IPS-18c (cell line): ENCODE data around the gene WNT9A.

Experiments
- H3K4me3 ChIP-seq: 2 replicates; pipeline ENCODE4 v1.7.0; 2013; ENCODE audit warnings: low read depth, mild to moderate bottlenecking, low read length, moderate library complexity; ENCODE audit not compliant: insufficient read depth
- H3K9me3 ChIP-seq: one replicate; pipeline ENCODE4 v1.6.1; 2013; ENCODE audit warnings: mild to moderate bottlenecking, low read length, moderate library complexity; ENCODE audit not compliant: control insufficient read depth, insufficient read depth

WNT9A gene

GRCh38 chr1:227944931-227945890, 2.5 kb downstream of the WNT9A start:
- H3K4me3 ChIP-seq, result no peak overlapping the region

GRCh38 chr1:227944090-227944930, 3.4 kb downstream of the WNT9A start:
- no peaks in the 10 kb centered on the region for H3K9me3 ChIP-seq
- H3K4me3 ChIP-seq, result no peak overlapping the region

More at GRCh38 chr1:227944931-227945890, 2.5 kb downstream of the WNT9A start:
- no peaks in the 10 kb centered on the region for H3K9me3 ChIP-seq

GRCh38 chr1:227943381-227944089, 4.2 kb downstream of the WNT9A start:
- no peak overlapping the region for H3K4me3 ChIP-seq
- no peaks in the 10 kb centered on the region for H3K9me3 ChIP-seq

GRCh38 chr1:227942716-227943261, 4.9 kb downstream of the WNT9A start:
- Histone ChIP-seq H3K4me3 (no peak overlapping the region), H3K9me3 (no peaks in the 10 kb centered on the region)

- Histone ChIP-seq H3K4me3 (no peak overlapping the region), H3K9me3 (no peaks in the 10 kb centered on the region)
These were observed 5.6 kb downstream of the WNT9A start for GRCh38 chr1:227942021-227942715.

GRCh38 chr1:227941509-227942020, 6.2 kb downstream of the WNT9A start:
- no peaks in the 10 kb centered on the region for H3K9me3 ChIP-seq
- no peak overlapping the region for H3K4me3 ChIP-seq

GRCh38 chr1:227940791-227941241, 6.9 kb downstream of the WNT9A start:
- H3K9me3 ChIP-seq, result no peaks in the 10 kb centered on the region
- no peak overlapping the region for H3K4me3 ChIP-seq

GRCh38 chr1:227939791-227940771, 7.7 kb downstream of the WNT9A start:
- H3K9me3 ChIP-seq, result no peaks in the 10 kb centered on the region
- no peak overlapping the region for H3K4me3 ChIP-seq

GRCh38 chr1:227938911-227939790, 8.6 kb downstream of the WNT9A start:
- no peak overlapping the region for H3K4me3 ChIP-seq
- no peaks in the 10 kb centered on the region for H3K9me3 ChIP-seq

GRCh38 chr1:227938276-227938675, 9.5 kb downstream of the WNT9A start:
- Histone ChIP-seq H3K9me3 (no peaks in the 10 kb centered on the region), H3K4me3 (no peak overlapping the region)

GRCh38 chr1:227937838-227938145, 9.9 kb downstream of the WNT9A start:
- Histone ChIP-seq H3K4me3 (no peak overlapping the region), H3K9me3 (no peaks in the 10 kb centered on the region)

- Histone ChIP-seq H3K9me3 (no peaks in the 10 kb centered on the region), H3K4me3 (no peak overlapping the region)
These were observed 10.5 kb downstream of the WNT9A start for GRCh38 chr1:227937031-227937837.

GRCh38 chr1:227935826-227936225, 11.9 kb downstream of the WNT9A start:
- Histone ChIP-seq H3K9me3 (no peaks in the 10 kb centered on the region), H3K4me3 (no peak overlapping the region)
